ENCODE results near the gene ZNF485.

DNA sequence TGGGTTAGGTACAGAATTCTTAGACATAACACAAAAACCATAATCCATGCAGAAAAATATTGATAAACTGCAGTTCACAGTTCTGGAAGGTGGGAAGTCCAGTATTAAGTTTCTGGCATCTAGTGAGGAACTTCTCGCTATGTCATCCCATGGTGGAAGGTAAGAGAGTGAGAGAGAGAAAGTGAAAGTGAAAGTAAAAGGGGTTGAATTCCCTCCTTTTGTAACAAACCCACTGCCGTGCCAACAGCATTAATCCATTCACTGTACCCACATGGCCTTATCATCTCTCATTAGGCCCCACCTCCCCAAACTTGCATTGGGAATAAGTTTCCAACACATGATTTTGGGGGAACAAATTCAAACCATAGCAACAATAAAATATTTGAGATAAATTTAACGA, 17.1 kb downstream of the ZNF485 start:
- TF ChIP-seq, protein P1, sequence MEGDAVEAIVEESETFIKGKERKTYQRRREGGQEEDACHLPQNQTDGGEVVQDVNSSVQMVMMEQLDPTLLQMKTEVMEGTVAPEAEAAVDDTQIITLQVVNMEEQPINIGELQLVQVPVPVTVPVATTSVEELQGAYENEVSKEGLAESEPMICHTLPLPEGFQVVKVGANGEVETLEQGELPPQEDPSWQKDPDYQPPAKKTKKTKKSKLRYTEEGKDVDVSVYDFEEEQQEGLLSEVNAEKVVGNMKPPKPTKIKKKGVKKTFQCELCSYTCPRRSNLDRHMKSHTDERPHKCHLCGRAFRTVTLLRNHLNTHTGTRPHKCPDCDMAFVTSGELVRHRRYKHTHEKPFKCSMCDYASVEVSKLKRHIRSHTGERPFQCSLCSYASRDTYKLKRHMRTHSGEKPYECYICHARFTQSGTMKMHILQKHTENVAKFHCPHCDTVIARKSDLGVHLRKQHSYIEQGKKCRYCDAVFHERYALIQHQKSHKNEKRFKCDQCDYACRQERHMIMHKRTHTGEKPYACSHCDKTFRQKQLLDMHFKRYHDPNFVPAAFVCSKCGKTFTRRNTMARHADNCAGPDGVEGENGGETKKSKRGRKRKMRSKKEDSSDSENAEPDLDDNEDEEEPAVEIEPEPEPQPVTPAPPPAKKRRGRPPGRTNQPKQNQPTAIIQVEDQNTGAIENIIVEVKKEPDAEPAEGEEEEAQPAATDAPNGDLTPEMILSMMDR (IDR thresholded peaks at IDR 0.05; ENCODE audit: insufficient read depth, low read length, poor library complexity, severe bottlenecking) = no peak
- no peak for TF ChIP-seq EZH2phosphoT487 (conservative IDR thresholded peaks at IDR 0.05; ENCODE audit: low read length)
